Keratinocyte (primary cell): Measurements from ENCODE around the gene GDPD4. TPM values are rescaled to one million over a fixed set of nuclear protein-coding genes. Genes with fewer than 3 reads are reported as not detected.

ENCODE experiments used
- DNase-seq: peaks from one replicate; pipeline ENCODE4 v3.0.0-alpha.2; 2011; ENCODE audit warnings: low read depth, missing footprints, low spot score
- FAIRE-seq: peaks from 2 replicates; lab custom pipeline; 2011; peaks lifted over from hg19 to GRCh38; lab: Jason Lieb, UNC
- H2AFZ ChIP-seq: 2 replicates; pipeline ENCODE4 v1.6.0; 2012; ENCODE audit warnings: low read length, control low read depth, inconsistent platforms; ENCODE audit not compliant: control insufficient read depth
- H3K27ac ChIP-seq: 2 replicates; pipeline ENCODE4 v1.5.1; 2011; ENCODE audit warnings: low read length; ENCODE audit not compliant: control insufficient read depth, insufficient read depth
- H3K27me3 ChIP-seq: 3 replicates; pipeline ENCODE4 v1.6.0; 2011; ENCODE audit warnings: low read length; ENCODE audit not compliant: control insufficient read depth, insufficient read depth; ENCODE audit errors: extremely low read depth
- H3K36me3 ChIP-seq, 2 experiments: 2 replicates in 1 of 2; 3 replicates in 1 of 2; pipeline ENCODE4 v1.5.1; 2011; ENCODE audit warnings: low read length in 2 of 2, mild to moderate bottlenecking in 1 of 2; ENCODE audit not compliant: control insufficient read depth in 2 of 2, insufficient read depth in 2 of 2; ENCODE audit errors: extremely low read depth in 1 of 2
- H3K4me1 ChIP-seq: 3 replicates; pipeline ENCODE4 v1.5.1; 2011; ENCODE audit warnings: low read length; ENCODE audit not compliant: control insufficient read depth, insufficient read depth; ENCODE audit errors: extremely low read depth
- H3K4me2 ChIP-seq: 3 replicates; pipeline ENCODE4 v1.6.0; 2011; ENCODE audit warnings: low read depth, low read length; ENCODE audit not compliant: control insufficient read depth, insufficient read depth; ENCODE audit errors: extremely low read depth
- H3K4me3 ChIP-seq, 3 experiments: fragments of 200-600 bp in 1 of 3; sonication (generic) in 1 of 3; 2 replicates in 2 of 3; 3 replicates in 1 of 3; pipeline ENCODE4 v1.5.1; 2011 to 2016; ENCODE audit warnings: low read length in 3 of 3, mild to moderate bottlenecking in 3 of 3, control low read depth in 2 of 3, inconsistent platforms in 1 of 3, low read depth in 1 of 3, mixed read lengths in 1 of 3, mixed run types in 1 of 3, moderate library complexity in 1 of 3; ENCODE audit not compliant: control insufficient read depth in 2 of 3, insufficient read depth in 2 of 3; ENCODE audit errors: extremely low read depth in 1 of 3
- H3K79me2 ChIP-seq: 2 replicates; pipeline ENCODE4 v1.6.0; 2012; ENCODE audit warnings: low read length; ENCODE audit not compliant: control insufficient read depth, insufficient read depth
- H3K9ac ChIP-seq: 3 replicates; pipeline ENCODE4 v1.6.0; 2011; ENCODE audit warnings: low read length; ENCODE audit not compliant: control insufficient read depth, insufficient read depth; ENCODE audit errors: extremely low read depth
- H3K9me1 ChIP-seq: 3 replicates; pipeline ENCODE4 v1.6.0; 2011; ENCODE audit warnings: low read length; ENCODE audit not compliant: control insufficient read depth, insufficient read depth; ENCODE audit errors: extremely low read depth
- H3K9me3 ChIP-seq: 2 replicates; pipeline ENCODE4 v1.5.1; 2012; ENCODE audit warnings: low read depth, low read length; ENCODE audit not compliant: control insufficient read depth
- H4K20me1 ChIP-seq: 3 replicates; pipeline ENCODE4 v1.6.0; 2011; ENCODE audit warnings: low read length; ENCODE audit not compliant: control insufficient read depth, insufficient read depth; ENCODE audit errors: extremely low read depth
- CTCF ChIP-seq, 3 experiments: IDR thresholded peaks in 1 of 3; conservative IDR thresholded peaks in 1 of 3; optimal IDR thresholded peaks in 1 of 3; 2 replicates in 2 of 3; 3 replicates in 1 of 3; pipeline versions ENCODE3 to v1.5.1; 2011; ENCODE audit warnings: low read length in 3 of 3, mild to moderate bottlenecking in 3 of 3, moderate library complexity in 2 of 3, control low read depth in 1 of 3, inconsistent platforms in 1 of 3; ENCODE audit not compliant: insufficient read depth in 2 of 3; ENCODE audit errors: extremely low read depth in 1 of 3
- EZH2 ChIP-seq: IDR thresholded peaks from one replicate; pipeline ENCODE4 v1.6.1; 2012; ENCODE audit warnings: inconsistent platforms, mild to moderate bottlenecking, low read length, moderate library complexity
- dilution Hi-C: fragments of 300-500 bp; cut with MboI; formaldehyde crosslinking; loops from one replicate; pipeline ENCODE4 v1.7.0; 2020; ENCODE audit warnings: low sequenced_read_pairs; ENCODE audit not compliant: extremely low pct_ligation_motif_present
- polyA plus RNA-seq, 5 experiments: library from polyadenylated mRNA; depleted of rRNA in 3 of 5; stranded (reverse) in 3 of 5; stranded (forward) in 1 of 5; unstranded in 1 of 5; fragments of >200 nt; gene quantifications; 1 replicate in 1 of 5; 2 replicates in 3 of 5; 3 replicates in 1 of 5; pipeline versions ENCODE4 v1.2.1 to v1.2.3, GENCODE V29; 2011 to 2012; ENCODE audit warnings: missing spikeins in 2 of 5, low read depth in 1 of 5, low replicate concordance in 1 of 5

The GDPD4 gene
- polyA plus RNA-seq, 1 donor (not counting 4 experiments of a cell fraction or from before 2014, with no cell fraction given) = not detected

GRCh38 chr11:77278595-77279506 lies 22.6 kb downstream of the GDPD4 start:
- Histone ChIP-seq H3K9me3 (no peaks in the 10 kb centered on the region), H3K27ac (peak overlapping the region; percentile 30), H2AFZ (peak overlapping the region; percentile 44), H3K27me3 (no peaks in the 10 kb centered on the region), H3K4me2 (peak overlapping the region; percentile 46), H3K4me3 (no peak overlapping the region), H3K9me1 (no peaks in the 10 kb centered on the region), H3K79me2 (no peaks in the 10 kb centered on the region), H3K36me3 (no peaks in the 10 kb centered on the region), H4K20me1 (no peaks in the 10 kb centered on the region), H3K9ac (no peak overlapping the region), H3K4me1 (peaks cover 9% of the 10 kb centered on the region)
- dilution Hi-C loops = no loop called here
- peak; percentile 96 for FAIRE-seq
- no peak for TF ChIP-seq CTCF (optimal IDR thresholded peaks at IDR 0.05 in 1 of 3, IDR thresholded peaks at IDR 0.05 in 1 of 3, conservative IDR thresholded peaks at IDR 0.05 in 1 of 3; ENCODE audit: extremely low read depth in 1 of 3, insufficient read depth in 2 of 3, low read length in 3 of 3)
- TF ChIP-seq EZH2 = no peak
- no peak for DNase-seq

GRCh38 chr11:77276271-77276670 lies 25.2 kb downstream of the GDPD4 start:
- dilution Hi-C loops = no loop called here
- Histone ChIP-seq H3K9me1 (no peaks in the 10 kb centered on the region), H3K79me2 (no peaks in the 10 kb centered on the region), H3K36me3 (no peaks in the 10 kb centered on the region), H3K4me2 (no peak overlapping the region), H3K4me3 (no peak overlapping the region), H2AFZ (no peak overlapping the region), H3K9me3 (no peaks in the 10 kb centered on the region), H4K20me1 (no peaks in the 10 kb centered on the region), H3K4me1 (peaks cover 9% of the 10 kb centered on the region), H3K27ac (no peak overlapping the region), H3K27me3 (no peaks in the 10 kb centered on the region), H3K9ac (no peak overlapping the region)
- TF ChIP-seq EZH2 (no peak), CTCF (optimal IDR thresholded peaks at IDR 0.05 in 1 of 3, IDR thresholded peaks at IDR 0.05 in 1 of 3, conservative IDR thresholded peaks at IDR 0.05 in 1 of 3; ENCODE audit: extremely low read depth in 1 of 3, insufficient read depth in 2 of 3, low read length in 3 of 3) (no peak)
- DNase-seq (no peak), FAIRE-seq (no peak)
